A549 treated with AZD2906 at 1 μM for 4 hours (cell line): ENCODE results near the gene LILRA6. TPM values are rescaled to one million over a fixed set of nuclear protein-coding genes. Genes with fewer than 3 reads are reported as not detected.

Source experiments
- total RNA-seq: library from RNA; stranded (reverse); fragments of 200-300 nt; extraction: Qiagen RNA extraction; gene quantifications from 5 replicates; pipeline ENCODE4 v1.2.3, GENCODE V29; 2022

Gene LILRA6
- total RNA-seq = 0.06 to 0.08 TPM (median 0.06 TPM) in 5 replicates

GRCh38 chr19:54242646-54243045 is at the start of gene LILRA6:
TSS of gene LILRA6 (minus strand) at chr19:54242790.

GRCh38 chr19:54281007-54281728 is 38.6 kb upstream of the LILRA6 start, which contains the start of gene LILRB2:
TSS of gene LILRB2 (minus strand) at chr19:54281110. CDS start at chr19:54280496, 614 bp downstream.

GRCh38 chr19:54257116-54257480 is 14.5 kb upstream of the LILRA6 start, which contains the start of gene LILRB5:
TSS of gene LILRB5 (minus strand) at chr19:54257273. CDS start at chr19:54257193, 80 bp downstream.

GRCh38 chr19:54222474-54223276 is 19.9 kb downstream of the LILRA6 start, which contains the start of gene LILRB3:
TSS of gene LILRB3 (minus strand) at chr19:54223007. CDS start at chr19:54222976, 31 bp downstream.

GRCh38 chr19:54191011-54191810 is 51.4 kb downstream of the LILRA6 start, which contains the start of gene TSEN34:
TSS of gene TSEN34 (plus strand) at chr19:54191308. CDS start at chr19:54191365, 57 bp downstream.

GRCh38 chr19:54189145-54189734 is 53.4 kb downstream of the LILRA6 start, which contains the start of gene MBOAT7:
TSS of gene MBOAT7 (minus strand) at chr19:54189580. CDS start at chr19:54188508, 1,072 bp downstream.

Other genes with a start within 250 kb of the LILRA6 start
- gene VSTM1, start 178.9 kb downstream of the LILRA6 start, total RNA-seq = 0.43 to 0.83 TPM (median 0.50 TPM) in 5 replicates
- gene TARM1, start 161.4 kb downstream of the LILRA6 start, total RNA-seq = not detected in 5 replicates
- 0.18 to 0.42 TPM (median 0.33 TPM) in 5 replicates for gene OSCAR, start 142.0 kb downstream of the LILRA6 start, total RNA-seq
- gene NDUFA3, start 139.9 kb downstream of the LILRA6 start, total RNA-seq = 164 to 263 TPM (median 226 TPM) in 5 replicates
- 18.7 to 23.8 TPM (median 19.6 TPM) in 5 replicates for gene TFPT, start 127.1 kb downstream of the LILRA6 start, total RNA-seq
- gene PRPF31, start 127.0 kb downstream of the LILRA6 start, total RNA-seq = 104 to 124 TPM (median 113 TPM) in 5 replicates
- 48.7 to 67.2 TPM (median 58.6 TPM) in 5 replicates for gene CNOT3, start 105.0 kb downstream of the LILRA6 start, total RNA-seq
- gene LENG1, start 83.1 kb downstream of the LILRA6 start, total RNA-seq = 7.8 to 9.4 TPM (median 8.1 TPM) in 5 replicates
- 0.69 to 1.3 TPM (median 1.1 TPM) in 5 replicates for gene TMC4, start 69.6 kb downstream of the LILRA6 start, total RNA-seq
- 114 to 154 TPM (median 150 TPM) in 5 replicates for gene MBOAT7, start 53.2 kb downstream of the LILRA6 start, total RNA-seq
- gene TSEN34, start 51.5 kb downstream of the LILRA6 start, total RNA-seq = 81.8 to 130 TPM (median 123 TPM) in 5 replicates
- 2,105 to 2,627 TPM (median 2,279 TPM) in 5 replicates for gene RPS9, start 41.9 kb downstream of the LILRA6 start, total RNA-seq
- 0.11 to 0.50 TPM (median 0.23 TPM) in 5 replicates for gene LILRB3, start 19.8 kb downstream of the LILRA6 start, total RNA-seq
- gene LILRB5, start 14.5 kb upstream of the LILRA6 start, total RNA-seq = 0.03 to 0.06 TPM (median 0.05 TPM) in 4 of 5 replicates, not detected in the other
- 0.08 to 0.17 TPM (median 0.09 TPM) in 4 of 5 replicates, not detected in the other for gene LILRB2, start 38.3 kb upstream of the LILRA6 start, total RNA-seq
- gene LILRA5, start 70.4 kb upstream of the LILRA6 start, total RNA-seq = 0.09 TPM in 1 of 5 replicates, not detected in the others
- gene LILRA4, start 96.4 kb upstream of the LILRA6 start, total RNA-seq = 0.02 to 0.06 TPM in 2 of 5 replicates, not detected in the others
- not detected in 5 replicates for gene LAIR1, start 122.1 kb upstream of the LILRA6 start, total RNA-seq
- 0.03 to 0.25 TPM (median 0.17 TPM) in 4 of 5 replicates, not detected in the other for gene TTYH1, start 172.7 kb upstream of the LILRA6 start, total RNA-seq
- 66.9 to 121 TPM (median 106 TPM) in 5 replicates for gene LENG8, start 206.4 kb upstream of the LILRA6 start, total RNA-seq
- 4.2 to 7.7 TPM (median 7.0 TPM) in 5 replicates for gene LENG9, start 221.0 kb upstream of the LILRA6 start, total RNA-seq
- gene CDC42EP5, start 230.5 kb upstream of the LILRA6 start, total RNA-seq = 0.14 to 0.29 TPM (median 0.15 TPM) in 3 of 5 replicates, not detected in the others